ENCODE measurements around the gene REEP1.

The REEP1 gene

GRCh38 chr2:86258106-86258505, 79.3 kb downstream of the REEP1 start:
- TF ChIP-seq REST (IDR thresholded peaks at IDR 0.05; ENCODE audit: low read depth) (no peak), YY1 (IDR thresholded peaks at IDR 0.05; ENCODE audit: low read depth) (no peak), TCF12 (IDR thresholded peaks at IDR 0.05; ENCODE audit: low read depth) (no peak), TEAD4 (IDR thresholded peaks at IDR 0.05) (no peak), MAX (IDR thresholded peaks at IDR 0.05) (no peak), CEBPB (IDR thresholded peaks at IDR 0.05) (no peak), NFIC (IDR thresholded peaks at IDR 0.05) (no peak), USF1 (IDR thresholded peaks at IDR 0.05) (no peak), RAD21 (IDR thresholded peaks at IDR 0.05; ENCODE audit: low read depth) (no peak), TAF1 (IDR thresholded peaks at IDR 0.05; ENCODE audit: low read depth) (no peak), EGR1 (IDR thresholded peaks at IDR 0.05) (no peak), CREB1 (IDR thresholded peaks at IDR 0.05; ENCODE audit: low read depth) (no peak)

GRCh38 chr2:86256982-86257381, 80.4 kb downstream of the REEP1 start:
- no peak for TF ChIP-seq CEBPB (IDR thresholded peaks at IDR 0.05)

GRCh38 chr2:86256300-86256699, 81.1 kb downstream of the REEP1 start:
- no peak for TF ChIP-seq EP300 (IDR thresholded peaks at IDR 0.05; ENCODE audit: borderline replicate concordance)
- TF ChIP-seq EGR1 (IDR thresholded peaks at IDR 0.05), result no peak
- TF ChIP-seq ZBTB7A (IDR thresholded peaks at IDR 0.05; ENCODE audit: low read depth), result no peak
- no peak for TF ChIP-seq TAF1 (IDR thresholded peaks at IDR 0.05; ENCODE audit: low read depth)
- no peak for TF ChIP-seq REST (IDR thresholded peaks at IDR 0.05; ENCODE audit: low read depth)

GRCh38 chr2:86254576-86255538, 82.6 kb downstream of the REEP1 start:
- TF ChIP-seq EP300 (IDR thresholded peaks at IDR 0.05; ENCODE audit: borderline replicate concordance) (no peak), TEAD4 (IDR thresholded peaks at IDR 0.05) (no peak), RAD21 (IDR thresholded peaks at IDR 0.05; ENCODE audit: low read depth) (no peak), NFIC (IDR thresholded peaks at IDR 0.05) (0 out of 2 replicates have a peak, but pooled peaks have one; percentile 35)

GRCh38 chr2:86253424-86253823, 84.0 kb downstream of the REEP1 start:
- TF ChIP-seq ZBTB7A (IDR thresholded peaks at IDR 0.05; ENCODE audit: low read depth) (no peak), CREB1 (IDR thresholded peaks at IDR 0.05; ENCODE audit: low read depth) (no peak), TAF1 (IDR thresholded peaks at IDR 0.05; ENCODE audit: low read depth) (no peak), TEAD4 (IDR thresholded peaks at IDR 0.05) (no peak), USF1 (IDR thresholded peaks at IDR 0.05) (no peak), REST (IDR thresholded peaks at IDR 0.05; ENCODE audit: low read depth) (no peak), RAD21 (IDR thresholded peaks at IDR 0.05; ENCODE audit: low read depth) (no peak), NFIC (IDR thresholded peaks at IDR 0.05) (no peak), FOXM1 (IDR thresholded peaks at IDR 0.05; ENCODE audit: borderline replicate concordance, low read depth) (no peak), EGR1 (IDR thresholded peaks at IDR 0.05) (no peak), CEBPB (IDR thresholded peaks at IDR 0.05) (no peak), YY1 (IDR thresholded peaks at IDR 0.05; ENCODE audit: low read depth) (no peak), TCF12 (IDR thresholded peaks at IDR 0.05; ENCODE audit: low read depth) (no peak), EP300 (IDR thresholded peaks at IDR 0.05; ENCODE audit: borderline replicate concordance) (no peak), MAX (IDR thresholded peaks at IDR 0.05) (no peak)
